AG04450 (cell line): ENCODE data around the gene DNM1. TPM values are rescaled to one million over a fixed set of nuclear protein-coding genes. Genes with fewer than 3 reads are reported as not detected.

Source experiments
- CTCF ChIA-PET: fragments of 300-600, 350-600 bp; formaldehyde crosslinking; extraction: SDS; loops from one replicate; lab custom pipeline; 2022; ENCODE audit warnings: antibody characterized with exemption, inconsistent platforms; lab: Charles Lee
- POLR2A ChIA-PET: fragments of 350-600 bp; formaldehyde crosslinking; extraction: SDS; loops from one replicate; lab custom pipeline; 2021; ENCODE audit warnings: antibody characterized with exemption, inconsistent platforms; lab: Yijun Ruan, JAX
- DNase-seq: peaks from one replicate; pipeline ENCODE4 v3.0.0-alpha.2; 2011; ENCODE audit warnings: low read depth, low spot score
- H3K27ac ChIP-seq: one replicate; pipeline ENCODE4 v1.5.1; 2012; ENCODE audit warnings: low read depth, low read length, control low read depth
- H3K27me3 ChIP-seq: one replicate; pipeline ENCODE4 v1.6.0; 2012; ENCODE audit warnings: low read length; ENCODE audit not compliant: control insufficient read depth, insufficient read depth
- H3K4me3 ChIP-seq: 2 replicates; pipeline ENCODE4 v1.5.1; 2011; ENCODE audit warnings: mild to moderate bottlenecking, low read depth, low read length, control low read depth
- H3K9me3 ChIP-seq: 2 replicates; pipeline ENCODE4 v1.5.1; 2012; ENCODE audit warnings: low read length; ENCODE audit not compliant: control insufficient read depth, insufficient read depth
- polyA plus RNA-seq: library from polyadenylated mRNA; depleted of rRNA; stranded (reverse); fragments of >200 nt; gene quantifications from 2 replicates; pipeline ENCODE4 v1.2.3, GENCODE V29; 2011
- TF ChIP-seq, protein P1 (sequence below): IDR thresholded peaks from 2 replicates; pipeline ENCODE4 v1.5.1; 2011; ENCODE audit warnings: low read depth, low read length, control low read depth, inconsistent platforms

The DNM1 gene
- polyA plus RNA-seq, 1 experiment, result 12.0 TPM

DNA sequence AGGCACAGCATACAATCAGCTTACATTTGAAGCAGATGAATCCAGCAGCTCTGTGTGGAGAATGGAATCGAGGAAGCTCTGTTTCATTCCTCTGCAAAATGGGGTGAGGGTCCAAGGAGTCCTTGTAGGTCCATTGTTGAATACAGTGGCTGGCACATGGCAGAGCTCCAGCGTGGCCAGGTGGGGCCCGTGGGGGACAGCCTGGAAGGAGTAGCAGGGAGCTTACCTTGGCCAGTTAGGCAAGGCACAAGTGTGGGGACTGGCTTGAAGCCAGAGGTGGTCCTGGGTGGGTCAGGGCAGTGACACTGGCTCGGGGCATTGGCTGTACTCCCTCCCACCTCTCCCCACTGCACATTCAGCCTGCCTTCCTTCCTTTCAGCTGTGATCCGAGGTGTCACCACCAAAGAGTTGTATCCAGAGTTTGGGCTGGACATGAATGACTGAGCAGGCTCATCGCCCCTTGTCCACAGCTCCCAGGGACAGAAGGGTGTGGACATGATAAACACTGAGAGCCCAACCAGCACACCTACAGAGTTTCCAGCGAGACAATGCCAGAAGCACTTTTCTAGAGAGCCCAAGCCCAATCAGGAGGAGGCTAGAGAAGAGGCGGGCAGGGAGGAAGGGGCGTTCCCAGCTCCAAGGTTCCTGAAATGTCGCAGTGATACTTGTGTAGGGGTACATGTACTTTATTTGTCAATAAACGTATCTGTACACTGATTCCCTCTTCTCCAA, 85.3 kb downstream of the DNM1 start:
- H3K27ac ChIP-seq, result no peak overlapping the region
- H3K9me3 ChIP-seq, result no peaks in the 10 kb centered on the region
- no peak for DNase-seq
- POLR2A ChIA-PET, result interaction anchor here (0.7 kb wide), 1 partner anchor 321 kb away, joined by 3 read pairs; no protein-coding TSS in a partner anchor
- H3K27me3 ChIP-seq, result no peaks in the 10 kb centered on the region
- TF ChIP-seq, protein P1, sequence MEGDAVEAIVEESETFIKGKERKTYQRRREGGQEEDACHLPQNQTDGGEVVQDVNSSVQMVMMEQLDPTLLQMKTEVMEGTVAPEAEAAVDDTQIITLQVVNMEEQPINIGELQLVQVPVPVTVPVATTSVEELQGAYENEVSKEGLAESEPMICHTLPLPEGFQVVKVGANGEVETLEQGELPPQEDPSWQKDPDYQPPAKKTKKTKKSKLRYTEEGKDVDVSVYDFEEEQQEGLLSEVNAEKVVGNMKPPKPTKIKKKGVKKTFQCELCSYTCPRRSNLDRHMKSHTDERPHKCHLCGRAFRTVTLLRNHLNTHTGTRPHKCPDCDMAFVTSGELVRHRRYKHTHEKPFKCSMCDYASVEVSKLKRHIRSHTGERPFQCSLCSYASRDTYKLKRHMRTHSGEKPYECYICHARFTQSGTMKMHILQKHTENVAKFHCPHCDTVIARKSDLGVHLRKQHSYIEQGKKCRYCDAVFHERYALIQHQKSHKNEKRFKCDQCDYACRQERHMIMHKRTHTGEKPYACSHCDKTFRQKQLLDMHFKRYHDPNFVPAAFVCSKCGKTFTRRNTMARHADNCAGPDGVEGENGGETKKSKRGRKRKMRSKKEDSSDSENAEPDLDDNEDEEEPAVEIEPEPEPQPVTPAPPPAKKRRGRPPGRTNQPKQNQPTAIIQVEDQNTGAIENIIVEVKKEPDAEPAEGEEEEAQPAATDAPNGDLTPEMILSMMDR, result no peak
- CTCF ChIA-PET, result interaction anchor here (1.2 kb wide), 1 partner anchor 132 kb away, joined by 3 read pairs; the partner anchor contains the start of gene CERCAM
- no peak overlapping the region for H3K4me3 ChIP-seq

DNA sequence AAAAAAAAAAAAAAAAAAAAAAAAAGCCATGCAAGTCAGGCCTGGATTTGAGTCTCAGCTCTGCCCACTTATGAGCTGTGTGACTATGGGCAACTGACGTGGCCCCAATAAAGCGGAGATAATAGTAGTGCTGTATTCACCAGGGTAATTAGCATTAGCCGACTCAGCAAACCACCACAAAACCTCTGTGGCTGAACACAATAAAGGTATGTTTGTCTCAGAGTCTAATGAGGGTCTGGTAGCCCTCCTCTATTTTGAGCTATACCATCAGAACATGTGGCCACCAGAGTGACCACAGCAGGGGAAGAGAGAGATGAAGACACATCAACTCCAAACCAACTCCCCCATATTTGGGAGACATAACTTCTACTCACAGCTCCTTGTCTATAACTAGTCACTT, 88.8 kb downstream of the DNM1 start:
- no peak overlapping the region for H3K27ac ChIP-seq
- CTCF ChIA-PET, result interaction anchor here (0.9 to 1.4 kb wide), 3 partner anchors 15 to 106 kb away, joined by 3 to 9 read pairs (median 3); no protein-coding TSS in a partner anchor
- DNase-seq, result no peak
- H3K4me3 ChIP-seq, result no peak overlapping the region
- POLR2A ChIA-PET, result no interaction called here
- H3K9me3 ChIP-seq, result no peaks in the 10 kb centered on the region
- H3K27me3 ChIP-seq, result no peaks in the 10 kb centered on the region
- TF ChIP-seq, protein P1, result no peak

DNA sequence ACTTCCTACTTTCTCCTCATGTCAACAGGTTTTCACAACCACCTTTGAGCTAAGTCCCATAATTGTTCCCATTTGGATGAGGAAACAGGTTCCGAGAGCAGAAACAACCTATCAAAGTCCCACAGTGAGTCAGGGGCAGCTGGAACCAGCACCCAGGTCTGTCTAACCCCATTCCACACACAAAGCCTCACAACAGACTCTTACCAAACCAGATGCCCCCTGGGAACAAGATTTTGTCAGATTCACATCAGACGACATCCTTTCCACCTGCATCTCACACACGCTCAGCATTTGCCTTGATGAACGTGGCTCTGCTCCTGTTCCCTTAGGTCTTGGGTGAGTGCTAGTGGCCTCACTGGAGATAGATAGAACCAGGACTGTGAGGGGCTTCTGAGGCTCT, 89.9 kb downstream of the DNM1 start:
- no peaks in the 10 kb centered on the region for H3K9me3 ChIP-seq
- TF ChIP-seq, protein P1, result no peak
- no peaks in the 10 kb centered on the region for H3K27me3 ChIP-seq
- no peak overlapping the region for H3K4me3 ChIP-seq
- DNase-seq, result no peak
- ChIA-PET POLR2A (no interaction called here), CTCF (interaction anchor here (0.7 to 1.3 kb wide), 2 partner anchors 48 to 128 kb away, joined by 6 to 7 read pairs; partner anchors contain the start of gene CERCAM)
- no peak overlapping the region for H3K27ac ChIP-seq

DNA sequence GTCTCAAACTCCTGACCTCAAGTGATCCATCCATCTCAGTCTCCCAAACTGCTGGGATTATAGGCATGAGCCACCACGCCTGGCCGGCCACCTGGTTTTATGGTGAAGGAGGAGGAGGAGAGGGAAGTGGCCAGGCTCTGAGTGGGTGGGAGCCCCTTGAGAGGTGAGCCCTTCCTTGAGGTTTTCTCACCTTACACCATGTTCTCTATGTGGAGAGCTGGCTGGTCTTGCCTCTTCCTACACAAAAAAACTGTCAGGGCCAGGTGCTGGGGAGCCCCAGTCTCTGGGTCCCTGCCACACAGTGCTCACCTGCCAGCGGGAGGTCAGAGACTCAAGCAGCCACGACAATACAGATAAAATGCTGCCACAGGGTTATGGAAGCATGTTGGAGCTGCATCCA, 91.0 kb downstream of the DNM1 start:
- DNase-seq, result no peak
- POLR2A ChIA-PET, result no interaction called here
- TF ChIP-seq, protein P1, result no peak
- no peak overlapping the region for H3K27ac ChIP-seq
- H3K27me3 ChIP-seq, result no peaks in the 10 kb centered on the region
- CTCF ChIA-PET, result interaction anchor here (0.7 to 3.1 kb wide), 6 partner anchors 10 to 145 kb away, joined by 3 to 31 read pairs (median 5); no protein-coding TSS in a partner anchor
- no peak overlapping the region for H3K4me3 ChIP-seq
- H3K9me3 ChIP-seq, result no peaks in the 10 kb centered on the region
